H54 (cell line): ENCODE measurements around the gene NPHP1.
"Not testable (repeated sequence)": the region's sequence is repeated elsewhere in the genome, so short reads cannot be mapped to it uniquely, and the experiment has no call there.

ENCODE experiments used
- DNase-seq: peaks from one replicate; pipeline ENCODE4 v3.0.0; 2011; ENCODE audit warnings: low spot score, mixed read lengths; ENCODE audit not compliant: insufficient read length
- FAIRE-seq: peaks from 3 replicates; lab custom pipeline; 2011; peaks lifted over from hg19 to GRCh38; lab: Jason Lieb, UNC
- POLR2A ChIP-seq: IDR thresholded peaks from 2 replicates; pipeline ENCODE4 v1.6.1; 2011; ENCODE audit warnings: low read depth, mild to moderate bottlenecking, low read length

Gene NPHP1

DNA sequence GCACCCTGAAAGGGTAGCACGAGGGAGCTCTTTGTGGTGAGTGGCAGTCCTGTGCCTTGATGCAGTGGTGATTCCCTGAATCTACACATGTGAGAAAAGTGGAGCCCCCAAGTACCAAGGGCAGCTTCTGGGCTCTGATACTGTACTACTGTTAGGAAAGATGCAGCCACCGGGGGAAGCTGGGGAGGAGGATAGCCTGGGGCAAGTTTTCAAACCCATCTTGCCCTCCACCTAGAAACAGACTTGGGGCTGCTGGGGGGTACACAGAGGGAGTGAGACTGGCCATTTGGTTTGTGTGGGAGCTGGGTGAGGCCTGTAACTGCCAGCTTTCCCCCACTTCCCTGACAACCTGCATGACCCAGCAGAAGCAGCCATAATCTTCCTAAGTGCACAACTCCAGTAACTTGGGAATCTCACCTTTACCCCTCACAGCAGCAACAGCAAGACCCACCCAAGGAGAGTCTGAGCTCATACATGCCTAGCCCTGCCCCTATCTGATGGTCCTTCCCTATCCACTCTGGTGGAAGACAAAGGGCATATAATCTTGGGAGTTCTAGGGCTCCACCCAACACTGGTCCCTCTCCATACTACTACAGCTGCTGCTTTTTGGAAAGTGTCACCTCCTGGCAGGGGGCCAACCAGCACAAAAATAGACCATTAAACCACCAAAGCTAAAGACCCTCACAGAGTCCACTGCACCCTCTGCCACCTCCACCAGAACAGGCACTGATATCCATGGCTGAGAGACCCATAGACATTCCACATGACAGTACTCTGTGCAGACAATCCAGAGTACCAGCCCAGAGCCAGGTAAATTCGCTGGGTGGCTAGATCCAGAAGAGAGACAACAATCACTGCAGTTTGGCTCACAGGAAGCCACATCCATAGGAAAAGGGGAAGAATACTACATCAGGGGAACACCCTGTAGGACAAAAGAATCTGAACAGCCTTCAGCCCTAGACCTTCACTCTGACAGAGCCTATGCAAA lies 97.4 kb downstream of the NPHP1 start:
- DNase-seq, result no peak
- no peak for FAIRE-seq
- TF ChIP-seq POLR2A, result no peak

DNA sequence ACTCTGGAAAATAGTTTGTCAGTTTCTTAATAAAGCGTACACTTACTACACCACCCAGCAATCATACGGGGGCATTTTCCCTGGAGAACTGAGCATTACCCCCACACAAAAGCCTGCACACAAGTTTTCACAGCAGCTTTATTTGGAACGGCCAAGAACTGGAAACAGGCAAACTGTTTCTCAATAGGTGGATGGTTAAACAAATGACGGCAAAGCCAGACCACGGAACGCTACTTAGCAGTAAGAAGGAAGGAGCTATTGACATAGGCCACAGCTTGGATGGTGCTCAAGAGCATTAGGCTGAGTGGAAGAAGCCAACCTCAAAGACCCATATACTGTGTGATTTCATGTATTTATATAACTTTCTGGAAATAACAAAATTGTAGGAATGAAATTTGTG lies 98.2 kb downstream of the NPHP1 start:
- TF ChIP-seq POLR2A, result no peak
- FAIRE-seq (no peak), DNase-seq (no peak)

DNA sequence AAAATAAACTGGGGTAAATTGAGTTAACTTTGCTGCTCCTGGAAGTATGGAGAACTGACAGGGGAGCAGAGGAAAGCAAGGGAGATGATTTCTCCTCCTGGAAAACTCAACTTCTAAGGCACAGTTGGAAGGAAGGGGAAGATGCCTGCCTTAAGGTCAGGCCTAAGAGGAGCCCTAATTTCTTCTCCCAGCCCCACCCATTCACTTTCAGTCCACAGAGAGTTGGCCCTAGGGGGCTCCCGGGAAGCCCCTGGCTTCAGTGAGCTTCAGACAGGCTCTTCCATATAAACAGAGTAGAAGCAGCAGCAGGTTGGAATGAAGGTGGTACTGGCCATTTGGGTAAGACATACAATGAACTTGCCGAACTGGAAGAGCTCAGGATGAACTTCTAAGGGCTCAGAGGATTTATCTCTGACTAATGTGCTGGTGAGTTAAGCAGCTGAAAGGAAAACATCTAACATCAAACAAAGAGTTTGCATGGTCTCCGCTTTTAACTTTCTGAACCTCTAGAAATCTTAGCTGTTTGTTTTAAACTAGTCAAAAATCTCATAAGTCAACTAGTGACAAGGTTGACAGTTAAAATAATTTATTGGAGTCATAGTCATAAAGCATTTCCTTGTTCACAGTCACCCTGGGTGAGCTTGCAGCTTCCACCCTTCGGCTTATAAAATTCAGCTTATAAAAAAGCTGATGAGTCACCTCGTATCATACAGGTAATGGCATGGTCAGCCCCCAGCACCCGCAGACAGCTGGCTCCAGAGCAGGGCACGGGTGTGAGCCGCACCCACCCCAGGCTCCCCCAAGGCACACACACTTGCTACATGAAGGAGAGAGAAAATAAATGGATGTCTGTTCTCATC lies 99.0 kb downstream of the NPHP1 start:
- TF ChIP-seq POLR2A, result no peak
- FAIRE-seq, result peak; percentile 36
- peak; percentile 67 for DNase-seq

DNA sequence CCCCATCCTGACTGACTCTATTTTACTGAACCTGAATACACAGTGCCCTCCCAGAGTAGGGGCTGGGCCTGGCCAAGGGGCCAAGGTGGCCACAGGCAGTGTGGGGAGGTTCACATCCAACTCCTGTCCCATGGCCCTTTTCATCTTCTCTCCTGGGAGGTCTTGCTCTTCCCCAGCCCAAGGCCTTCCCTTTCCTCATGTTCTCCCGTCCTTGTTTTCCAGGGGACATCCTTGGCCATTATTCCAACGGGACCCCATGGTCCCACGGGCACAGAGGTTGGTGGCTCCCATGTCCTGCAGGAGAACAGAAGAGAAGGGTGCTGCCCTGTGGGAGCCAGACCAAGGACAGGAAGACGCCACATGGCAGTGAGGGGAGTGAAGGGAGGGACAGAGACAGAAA lies 99.6 kb downstream of the NPHP1 start:
- FAIRE-seq, result no peak
- DNase-seq, result no peak
- no peak for TF ChIP-seq POLR2A

DNA sequence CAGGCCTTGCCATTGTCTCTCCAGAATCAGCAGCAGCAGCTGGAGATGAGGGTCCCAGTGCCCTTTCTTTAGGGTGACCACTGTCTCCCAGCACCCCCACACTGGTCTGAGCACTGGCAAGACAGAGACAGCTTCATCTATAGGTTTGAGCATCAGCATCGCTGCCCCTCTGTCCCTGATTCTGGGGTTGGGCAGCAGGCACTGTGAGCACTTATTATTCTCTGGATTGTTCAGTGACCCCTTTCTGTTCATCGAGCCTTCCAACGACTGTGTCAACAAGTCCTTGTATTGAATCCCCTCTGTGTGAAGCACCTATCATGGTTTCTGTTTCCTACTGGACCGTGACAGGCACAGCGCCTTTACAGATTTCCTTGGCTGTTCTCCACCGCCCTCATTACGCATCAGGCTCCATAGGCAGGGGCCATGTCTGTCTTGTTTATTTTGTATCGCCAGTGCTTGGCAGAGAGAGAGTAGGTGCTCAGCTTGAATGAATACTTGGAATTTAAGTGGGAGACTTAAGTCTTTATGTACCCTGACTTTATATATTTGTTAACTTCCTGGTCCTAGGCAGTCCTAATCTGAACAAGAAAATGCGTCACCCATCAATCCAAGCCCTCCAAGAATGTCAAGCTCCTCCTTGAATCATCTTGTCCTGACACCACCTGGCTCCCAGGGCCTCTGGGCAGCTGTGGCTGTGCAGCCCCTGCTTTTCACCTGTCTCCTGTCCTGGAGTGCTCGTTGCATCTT lies 100.6 kb downstream of the NPHP1 start:
- FAIRE-seq, result no peak
- DNase-seq, result no peak
- no peak for TF ChIP-seq POLR2A

DNA sequence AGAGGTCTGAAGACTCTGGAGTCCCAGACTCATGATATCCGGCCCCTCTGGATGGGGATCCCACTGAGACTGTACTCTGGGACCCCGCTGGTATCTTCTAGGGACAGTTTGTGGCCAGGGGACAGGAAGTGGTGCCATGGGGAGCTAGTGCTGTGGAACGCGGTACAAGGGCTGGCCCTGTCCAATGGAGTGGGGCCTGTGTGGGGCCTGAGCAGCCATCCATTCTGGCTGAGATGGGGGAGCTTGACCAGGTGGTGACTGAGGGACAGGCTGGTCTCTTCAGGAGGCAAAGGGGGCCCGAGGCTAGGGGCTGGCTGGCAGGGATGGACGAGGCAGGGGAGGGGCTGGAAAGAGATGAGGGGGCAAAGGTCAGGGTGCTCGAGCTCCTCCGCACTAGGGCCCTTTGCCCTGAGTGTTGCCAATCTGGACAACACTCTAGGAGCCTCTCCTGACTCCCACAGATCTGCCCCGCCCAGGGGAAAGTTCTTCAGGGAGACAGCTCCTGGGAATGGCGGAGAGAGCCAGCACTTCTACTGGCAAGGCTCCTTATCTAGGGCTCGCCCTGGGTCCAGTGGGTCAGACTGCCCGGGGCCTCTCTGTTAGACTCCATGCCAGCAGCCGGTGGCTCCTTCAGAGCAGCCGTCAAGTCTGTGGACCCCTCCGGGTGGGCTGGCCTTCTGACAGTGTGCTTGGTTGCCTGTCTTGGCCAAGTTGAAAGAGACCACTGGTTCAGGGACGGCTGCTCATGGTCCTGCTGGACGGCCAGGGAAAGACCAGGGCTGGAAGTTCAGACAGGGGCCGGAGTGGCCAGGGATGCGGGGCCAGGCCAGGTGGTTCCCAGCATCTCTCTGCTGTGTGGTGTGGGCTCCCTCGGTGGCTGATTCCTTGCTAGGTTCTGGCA lies 101.5 kb downstream of the NPHP1 start:
- no peak for TF ChIP-seq POLR2A
- FAIRE-seq (no peak), DNase-seq (no peak)

DNA sequence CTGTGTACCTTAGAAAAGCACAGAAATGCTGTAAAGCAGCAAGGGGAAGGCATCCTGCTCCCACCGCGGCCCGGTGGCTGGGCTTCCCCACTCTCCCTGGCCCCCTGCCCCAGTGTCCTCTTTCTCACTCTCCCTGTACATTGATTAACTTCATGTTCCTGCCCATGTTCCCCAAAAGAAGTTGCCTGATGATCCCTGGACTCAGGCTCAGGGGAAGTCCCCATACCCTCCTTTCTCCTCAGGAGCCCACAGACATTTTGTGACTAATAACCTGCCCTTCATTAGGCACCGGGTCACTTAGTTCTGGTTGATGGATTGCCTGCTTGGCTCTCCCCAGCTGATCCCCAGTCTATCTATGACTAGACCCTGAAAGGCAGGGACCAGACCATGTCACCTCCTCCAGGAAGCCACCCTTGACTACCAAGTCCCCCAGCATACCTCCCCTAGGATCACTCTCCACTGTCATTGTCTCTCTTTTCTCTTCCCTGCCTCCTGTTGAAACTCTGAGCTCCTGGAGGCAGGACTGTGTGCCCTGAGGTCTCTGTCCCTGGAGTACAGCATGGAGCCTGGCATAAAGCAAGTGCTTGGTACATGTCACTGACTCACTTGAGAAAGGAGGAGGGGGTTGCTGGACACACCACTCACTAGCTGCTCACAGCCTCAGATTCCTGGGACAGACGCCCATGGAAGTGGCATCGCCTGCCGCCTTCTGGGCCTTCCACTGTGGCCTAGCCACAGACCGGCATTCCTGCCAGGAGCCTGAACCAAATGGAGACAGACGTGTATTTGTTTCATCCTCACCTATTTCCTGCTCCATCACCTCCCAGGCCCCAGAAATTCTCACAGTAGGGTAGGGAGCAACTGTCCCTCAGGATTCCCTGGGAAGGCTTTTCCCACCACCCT lies 102.7 kb downstream of the NPHP1 start:
- FAIRE-seq (no peak), DNase-seq (no peak)
- no peak for TF ChIP-seq POLR2A

DNA sequence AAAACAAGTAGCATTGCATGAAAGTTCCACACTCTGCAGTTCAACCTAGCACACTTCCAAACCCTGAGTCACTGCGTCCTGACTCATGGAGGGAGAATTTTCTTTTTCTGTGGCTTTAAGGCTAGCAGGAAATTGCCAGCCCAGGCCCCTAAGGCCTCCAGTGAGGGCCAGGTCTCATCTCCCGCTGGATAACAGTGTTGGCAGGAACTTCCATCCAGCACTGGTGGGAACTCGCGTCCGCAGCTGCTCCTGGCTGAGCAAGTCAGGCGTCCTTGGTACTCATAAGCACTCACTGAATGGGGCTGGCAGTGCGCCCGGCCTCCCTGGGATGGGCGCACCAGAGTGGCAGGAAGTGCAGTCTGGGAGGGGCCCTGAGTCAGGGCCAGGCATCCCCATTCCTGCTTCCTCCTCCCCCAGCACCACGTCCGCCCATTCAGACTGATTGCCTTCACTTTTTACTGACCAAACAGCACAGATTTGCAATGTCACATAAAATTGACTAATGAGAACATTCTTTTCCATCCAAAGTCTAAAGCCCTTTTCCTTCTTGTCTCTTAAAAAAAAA lies 103.5 kb downstream of the NPHP1 start:
- FAIRE-seq (peak; percentile 73), DNase-seq (peak; percentile 79)
- TF ChIP-seq POLR2A, result peak; percentile 15; the same call in 1 of the 2 replicates

DNA sequence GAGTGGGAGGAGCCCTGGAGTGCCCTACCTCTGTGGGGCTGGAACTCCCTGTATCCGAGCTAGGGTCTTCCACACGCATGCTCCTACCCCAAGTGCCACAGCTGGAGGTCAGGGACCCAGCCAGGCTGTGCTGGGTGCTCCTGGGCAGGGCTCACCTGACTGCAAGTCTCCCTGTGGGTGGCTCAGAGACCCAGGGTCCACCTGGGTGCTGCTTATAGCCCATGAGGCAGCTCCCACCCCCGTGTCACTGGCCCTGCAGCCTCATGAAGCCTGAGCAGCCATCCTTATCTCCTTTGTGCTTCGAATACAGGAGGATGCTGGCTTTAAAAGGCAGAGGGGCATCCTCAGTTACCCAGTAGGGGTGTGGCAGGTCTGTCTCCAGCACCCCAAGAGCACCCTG lies 103.9 kb downstream of the NPHP1 start:
- TF ChIP-seq POLR2A, result 0 out of 2 replicates have a peak, but pooled peaks have one; percentile 21
- not testable (repeated sequence) for FAIRE-seq, DNase-seq

DNA sequence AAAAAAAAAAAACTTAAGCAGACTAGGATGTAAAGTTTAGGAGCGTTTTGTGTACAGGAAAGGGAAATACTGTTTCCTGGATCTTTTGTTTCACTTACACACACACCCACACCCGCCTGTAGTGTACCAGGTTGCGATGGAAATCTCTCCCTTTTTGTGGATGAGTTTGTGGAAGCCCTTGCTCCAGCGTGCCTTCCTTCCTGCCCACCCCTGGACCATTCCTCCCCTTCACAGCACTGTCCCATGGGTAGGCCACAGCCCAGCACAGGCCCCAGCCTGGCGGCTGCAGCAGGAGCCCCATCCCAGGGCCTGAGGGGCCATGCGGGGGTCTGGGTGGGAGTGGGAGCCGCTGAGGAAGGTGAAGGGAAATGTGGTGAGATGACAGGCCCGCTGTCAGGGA lies 104.3 kb downstream of the NPHP1 start:
- FAIRE-seq (no peak), DNase-seq (no peak)
- no peak for TF ChIP-seq POLR2A
